GM21367 (cell line): ENCODE data around the gene GREM2.

Experiments
- ATAC-seq: cut with Tn5 transposase; IDR thresholded peaks from one replicate; pipeline ENCODE4 v1.9.1; 2021; ENCODE audit not compliant: unreplicated experiment

The GREM2 gene

DNA sequence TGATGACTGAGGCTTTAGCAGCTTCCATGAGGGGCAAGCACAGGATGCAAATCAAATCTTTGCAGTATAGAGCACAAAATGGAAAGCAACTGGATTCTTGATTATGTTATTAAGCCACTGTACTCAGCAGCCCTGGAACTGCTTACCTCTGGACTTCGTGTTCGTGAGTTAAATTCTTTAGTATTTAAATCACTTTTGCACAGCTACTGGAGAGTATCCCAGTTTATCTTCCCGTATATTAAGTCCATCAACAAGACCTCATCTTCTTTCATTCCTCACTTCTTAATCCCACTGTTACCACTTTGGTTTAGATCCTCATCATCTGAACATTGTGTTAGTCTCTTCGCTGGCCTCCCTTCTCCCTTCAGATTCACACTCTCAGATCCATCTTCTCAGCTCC lies 108.9 kb downstream of the GREM2 start:
- ATAC-seq = no peak

DNA sequence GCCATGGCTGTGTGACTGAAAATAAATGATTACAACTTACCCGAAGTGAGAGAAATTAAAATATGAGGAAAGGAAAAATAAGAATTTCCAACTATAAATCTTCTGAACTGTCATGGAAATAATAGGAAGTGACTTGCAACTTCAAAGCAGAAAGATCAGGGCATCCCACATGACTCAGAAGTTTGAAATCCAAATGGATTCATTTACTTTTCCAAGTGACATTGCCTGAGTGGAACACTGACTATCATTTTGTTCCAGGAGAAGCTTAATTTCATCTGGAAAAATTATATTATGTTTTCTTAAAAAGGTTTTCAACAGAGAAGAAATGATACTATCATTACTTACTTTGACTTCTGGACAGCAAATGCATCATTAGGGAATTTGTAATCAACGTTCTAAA lies 110.8 kb downstream of the GREM2 start:
- no peak for ATAC-seq

DNA sequence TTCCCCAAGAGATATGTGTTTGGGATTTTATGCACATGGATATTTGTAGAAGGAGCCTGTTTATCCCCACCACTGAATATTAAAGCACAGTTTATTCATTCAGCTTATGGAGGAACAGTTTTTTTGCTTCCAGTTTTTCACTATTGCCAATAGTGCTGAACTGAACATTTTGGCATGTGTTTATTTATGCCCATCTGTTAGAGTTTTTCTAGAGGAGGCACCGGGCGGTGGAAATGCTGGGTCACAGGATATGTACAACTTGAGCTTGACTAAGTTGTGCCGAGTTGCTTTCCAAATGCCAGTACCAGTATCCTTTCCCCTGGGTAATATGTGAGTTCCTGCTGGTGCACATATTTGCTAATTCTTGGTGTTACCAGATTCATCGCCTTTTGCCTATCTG lies 111.3 kb downstream of the GREM2 start:
- no peak for ATAC-seq

DNA sequence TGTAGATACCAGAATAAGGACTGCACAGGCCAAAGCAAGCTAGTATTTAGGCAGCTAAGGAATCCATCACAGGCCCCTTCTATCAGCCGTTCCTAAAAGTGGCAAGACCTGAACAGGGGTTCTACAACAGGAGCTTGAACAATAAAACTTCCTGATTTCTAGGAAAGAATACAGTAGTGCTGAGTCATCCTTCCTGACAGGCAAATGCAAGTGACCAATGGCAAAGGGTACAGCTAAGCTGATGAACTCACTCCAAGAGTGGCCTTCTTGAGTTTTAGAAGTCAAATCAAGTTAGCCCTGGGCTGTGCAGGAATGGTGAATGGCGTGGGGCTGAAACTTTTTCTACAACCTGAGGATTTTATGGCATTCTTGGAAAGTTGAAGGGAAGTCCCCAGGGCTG lies 112.9 kb downstream of the GREM2 start:
- ATAC-seq = no peak

DNA sequence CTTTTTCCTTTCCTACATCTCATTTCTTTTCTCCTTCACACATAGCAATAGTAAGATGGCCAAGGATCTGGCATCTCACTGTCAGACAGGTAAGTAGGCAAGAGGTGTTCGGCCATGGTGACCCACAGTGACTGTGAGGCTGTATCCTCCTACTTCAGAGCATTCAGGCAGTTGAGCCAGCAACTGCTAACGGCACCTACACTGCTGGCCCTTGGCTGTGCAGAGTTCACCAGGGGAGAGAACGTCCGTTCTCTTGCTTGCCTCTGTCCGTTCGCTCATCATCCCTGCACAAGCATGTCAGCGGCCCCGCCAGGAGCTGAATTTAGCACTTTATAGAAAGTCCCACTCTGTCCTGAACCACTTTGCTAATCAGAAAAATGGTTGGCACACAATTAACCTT lies 113.6 kb downstream of the GREM2 start:
- ATAC-seq = no peak

DNA sequence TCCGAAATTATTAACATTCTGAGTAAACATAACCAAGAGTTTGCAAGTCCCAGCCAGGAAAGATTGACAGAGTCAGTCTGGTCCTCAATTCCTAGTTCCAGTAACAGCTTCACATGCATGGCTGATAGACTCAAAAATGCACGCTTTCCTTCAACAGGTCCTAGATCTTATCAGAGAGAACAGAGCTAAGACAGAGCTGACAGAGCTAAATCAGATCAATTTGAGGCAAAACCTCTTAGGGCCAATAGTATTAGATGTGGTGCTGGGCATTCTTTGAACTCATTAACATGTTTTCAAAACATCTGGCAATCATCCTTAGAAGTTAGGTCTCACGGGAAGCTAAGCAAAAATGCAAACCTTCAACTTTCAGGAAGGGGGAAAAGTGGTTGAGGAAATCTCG lies 114.0 kb downstream of the GREM2 start:
- ATAC-seq = no peak

DNA sequence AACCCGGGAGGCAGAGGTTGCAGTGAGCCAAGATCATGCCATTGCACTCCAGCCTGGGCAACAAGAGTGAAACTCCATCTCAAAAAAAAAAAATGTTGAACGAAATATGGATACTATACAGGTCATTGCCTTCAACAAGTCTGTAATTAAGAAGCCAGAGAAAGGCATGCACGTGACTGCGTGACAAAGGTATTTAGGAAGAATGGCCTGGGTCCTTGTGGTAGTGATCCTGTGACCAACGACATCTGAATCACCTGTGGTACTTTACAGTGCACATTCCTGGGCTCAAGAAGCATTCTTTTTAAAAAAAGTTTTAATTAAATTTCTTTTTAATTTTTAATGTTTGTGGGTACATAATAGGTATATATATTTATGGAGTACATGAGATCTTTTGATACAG lies 115.0 kb downstream of the GREM2 start:
- ATAC-seq = no peak

DNA sequence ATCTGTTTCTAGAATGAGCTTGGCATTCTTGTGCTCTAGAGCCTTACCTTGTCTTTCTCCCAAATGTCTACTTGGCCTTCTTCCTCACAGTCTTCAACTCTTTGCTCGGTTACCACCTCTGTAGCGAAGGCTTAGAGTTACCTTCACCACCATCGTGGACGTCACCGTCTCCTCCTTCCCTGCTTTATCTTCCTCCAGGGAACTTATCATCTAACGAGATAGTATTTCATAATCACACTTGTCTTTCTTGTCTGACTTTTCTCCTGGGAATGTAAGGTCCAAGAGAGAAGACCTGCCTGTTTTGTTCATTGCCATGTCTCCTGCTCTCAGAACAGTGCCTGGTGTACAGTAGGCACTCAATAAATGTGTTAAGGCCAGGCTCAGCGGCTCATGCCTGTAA lies 115.6 kb downstream of the GREM2 start:
- no peak for ATAC-seq

DNA sequence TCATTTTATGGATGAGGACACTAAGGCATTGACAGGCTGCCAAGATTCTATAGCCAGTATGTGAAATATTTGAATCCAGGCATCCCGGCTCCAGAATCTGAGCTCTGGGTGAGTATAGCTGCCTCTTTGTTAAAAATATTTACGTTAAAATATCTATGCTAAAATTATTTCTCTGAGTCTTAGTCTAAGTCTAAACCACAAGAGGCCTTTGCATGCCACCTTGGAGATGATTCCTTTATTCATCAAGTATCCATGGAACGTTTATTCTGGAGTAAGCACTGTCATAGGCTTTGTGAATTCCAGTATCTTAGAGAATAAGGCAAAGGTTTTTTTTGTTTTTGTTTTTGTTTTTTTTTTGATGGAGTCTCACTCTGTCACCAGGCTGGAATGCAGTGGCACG lies 116.4 kb downstream of the GREM2 start:
- ATAC-seq = no peak

DNA sequence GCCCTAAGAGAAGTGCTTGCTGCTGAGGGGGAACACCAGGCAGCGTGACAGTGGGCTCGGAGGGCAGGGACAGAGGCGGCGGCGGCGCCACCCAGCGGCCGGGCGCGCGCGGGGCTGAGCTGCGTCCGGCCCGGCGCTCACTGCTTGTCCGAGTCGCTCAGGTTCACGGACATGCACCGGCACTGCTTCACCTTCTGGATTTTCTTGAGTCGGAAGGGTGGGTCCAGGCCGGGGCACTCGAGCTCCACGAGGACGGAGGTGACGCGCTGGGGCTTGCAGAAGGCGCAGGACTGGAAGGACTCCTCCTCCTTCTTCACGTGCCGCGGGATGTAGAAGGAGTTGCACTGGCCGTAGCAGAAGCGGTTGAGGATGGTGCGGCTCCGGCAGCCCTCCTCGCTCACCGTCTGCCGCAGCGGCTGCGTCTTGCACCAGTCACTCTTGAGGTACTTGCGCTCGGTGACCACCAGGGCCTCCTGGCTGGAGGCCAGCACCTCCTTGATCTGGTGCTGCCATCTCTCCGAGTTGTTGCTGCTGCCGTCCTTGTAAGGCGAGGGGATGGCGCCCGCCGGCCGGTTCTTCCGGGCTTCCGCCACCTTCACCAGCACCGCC lies 119.0 kb downstream of the GREM2 start:
- ATAC-seq = no peak

DNA sequence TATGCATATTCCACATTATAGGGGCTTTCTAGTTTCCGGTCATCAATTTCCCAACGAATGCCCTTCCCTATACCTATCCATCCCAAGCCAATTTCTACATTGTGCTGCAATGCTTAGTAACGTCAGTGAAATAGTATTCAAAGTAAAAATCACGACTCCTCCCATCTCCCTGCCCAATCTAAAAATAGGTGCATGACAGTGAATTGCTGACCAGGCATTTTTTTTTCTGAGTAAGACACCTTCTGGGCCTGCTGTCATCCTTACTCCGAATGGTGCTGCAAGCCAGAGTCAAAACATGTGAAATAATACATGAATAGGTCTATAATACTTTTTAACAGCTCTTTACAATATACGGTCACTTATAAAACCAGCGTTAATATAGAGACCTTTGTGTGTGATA lies 120.2 kb downstream of the GREM2 start:
- no peak for ATAC-seq

DNA sequence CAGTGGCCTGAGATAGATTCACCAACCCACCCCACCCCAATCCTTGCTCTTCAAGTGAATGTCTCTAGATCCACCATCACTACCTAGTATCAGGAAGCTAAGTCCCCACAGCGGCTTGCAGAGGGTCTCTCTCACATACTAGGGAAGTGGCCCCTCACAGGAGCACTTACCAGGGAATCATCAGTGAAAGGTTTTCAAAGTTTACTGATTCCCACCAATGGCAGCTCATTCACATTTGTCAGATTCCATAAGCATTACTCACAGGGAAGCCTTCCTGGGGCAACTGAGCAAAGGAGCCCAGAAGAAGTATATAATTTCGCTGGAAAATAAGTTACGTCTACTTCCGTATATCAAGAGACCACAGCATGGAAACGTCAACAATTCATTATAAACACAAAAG lies 120.8 kb downstream of the GREM2 start:
- ATAC-seq = no peak

DNA sequence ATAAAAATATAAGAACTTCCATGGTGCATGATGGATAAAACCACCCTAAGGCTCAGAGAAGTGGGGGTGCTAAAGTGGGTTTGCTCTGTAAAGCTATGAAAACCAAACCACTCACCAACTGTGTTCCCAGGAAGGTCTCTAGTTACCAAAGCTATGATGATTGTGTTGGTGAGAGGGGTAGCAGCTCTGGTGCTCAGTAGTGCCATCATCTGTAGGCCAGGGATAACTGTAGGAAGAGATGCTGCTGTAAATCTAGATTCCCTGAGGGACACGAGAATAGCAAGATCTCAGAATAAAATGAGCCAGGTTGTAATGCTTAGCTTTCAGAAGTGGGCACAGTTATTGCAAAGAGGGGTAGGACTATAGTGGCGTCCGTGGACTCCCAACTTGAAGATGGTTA lies 124.5 kb downstream of the GREM2 start:
- no peak for ATAC-seq

DNA sequence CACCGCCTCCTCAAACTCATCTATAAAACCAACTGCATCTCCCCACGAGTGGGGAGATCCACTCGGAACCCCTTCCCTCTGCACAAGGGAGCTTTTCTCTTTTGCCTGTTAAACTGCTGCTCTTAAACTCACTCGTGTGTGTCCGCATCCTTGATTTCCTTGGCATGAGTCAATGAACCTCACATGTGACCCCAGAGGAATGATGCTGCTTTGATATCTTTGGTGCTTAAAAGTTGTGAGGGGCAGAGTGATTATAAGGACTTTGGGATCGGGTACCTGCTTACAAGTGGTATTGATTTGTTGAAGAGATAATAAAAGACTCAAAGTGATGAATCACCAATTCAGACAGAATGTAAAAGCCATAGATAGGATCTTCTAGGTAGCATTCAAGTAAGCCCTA lies 125.3 kb downstream of the GREM2 start:
- ATAC-seq = no peak

DNA sequence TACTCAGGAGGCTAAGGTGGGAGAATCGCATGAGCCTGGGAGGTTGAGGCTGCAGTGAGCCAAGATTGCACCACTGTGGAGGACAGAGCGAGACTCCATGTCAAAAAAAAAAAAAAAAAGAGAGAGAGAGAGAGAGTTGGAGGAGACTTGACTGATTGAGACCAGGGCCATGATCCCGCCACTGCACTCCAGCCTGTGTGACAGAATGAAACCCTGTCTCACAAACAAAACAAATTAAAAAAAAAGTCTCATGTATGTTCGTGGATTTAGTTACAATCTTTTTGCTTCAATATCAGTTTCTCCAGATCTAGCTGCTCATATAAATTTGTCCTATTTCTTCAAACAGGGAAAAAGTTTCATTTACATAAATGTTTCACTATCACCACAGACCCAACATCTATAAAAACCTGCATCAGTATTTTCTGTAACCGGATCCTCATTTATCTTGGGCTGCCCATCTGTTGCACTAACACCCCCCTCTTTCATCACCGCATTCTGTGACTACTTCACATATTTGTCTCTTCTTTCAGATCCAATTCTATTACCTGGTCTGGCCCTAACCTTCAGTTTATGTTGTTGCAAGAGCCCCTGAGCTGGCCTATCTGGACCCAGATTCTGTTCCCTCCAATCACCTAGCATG lies 127.0 kb downstream of the GREM2 start:
- ATAC-seq = no peak

DNA sequence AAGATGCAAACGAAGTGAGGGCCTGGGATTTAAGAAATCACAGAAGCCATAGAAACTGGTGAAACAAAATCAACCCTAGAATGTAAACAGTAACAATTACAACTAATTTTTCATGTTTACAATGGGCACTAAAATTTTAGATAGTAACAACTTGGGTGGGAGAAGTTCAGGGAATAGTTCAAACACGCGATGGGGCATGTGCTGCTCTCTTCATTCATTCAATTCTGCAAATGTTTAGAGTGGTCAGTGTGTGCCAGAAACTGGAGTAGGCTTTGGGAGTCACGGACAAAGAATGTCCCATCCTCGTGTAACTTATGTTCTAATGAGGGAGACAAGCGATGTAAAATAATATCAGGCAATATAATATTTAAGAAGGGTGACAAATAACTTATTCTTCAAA lies 133.4 kb downstream of the GREM2 start:
- ATAC-seq = no peak

DNA sequence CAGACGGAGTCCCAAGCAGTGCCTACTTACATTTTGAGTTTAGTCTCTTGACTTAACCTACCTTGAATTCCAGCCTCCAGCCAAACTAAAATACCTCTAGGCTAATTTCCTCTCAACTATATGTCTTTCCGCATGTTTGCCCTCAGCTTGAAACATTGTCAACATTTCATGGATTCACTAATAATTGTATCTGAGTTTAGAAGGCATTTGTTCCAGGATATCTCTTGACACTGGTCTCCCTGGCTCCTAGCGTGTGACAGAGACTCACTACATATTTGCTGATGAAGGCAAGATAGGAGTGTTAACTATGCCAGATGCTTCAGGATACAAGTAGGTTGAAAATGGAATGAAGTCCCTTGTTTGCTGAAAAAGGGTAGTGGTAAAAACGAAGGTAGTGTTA lies 136.1 kb downstream of the GREM2 start:
- ATAC-seq = no peak

DNA sequence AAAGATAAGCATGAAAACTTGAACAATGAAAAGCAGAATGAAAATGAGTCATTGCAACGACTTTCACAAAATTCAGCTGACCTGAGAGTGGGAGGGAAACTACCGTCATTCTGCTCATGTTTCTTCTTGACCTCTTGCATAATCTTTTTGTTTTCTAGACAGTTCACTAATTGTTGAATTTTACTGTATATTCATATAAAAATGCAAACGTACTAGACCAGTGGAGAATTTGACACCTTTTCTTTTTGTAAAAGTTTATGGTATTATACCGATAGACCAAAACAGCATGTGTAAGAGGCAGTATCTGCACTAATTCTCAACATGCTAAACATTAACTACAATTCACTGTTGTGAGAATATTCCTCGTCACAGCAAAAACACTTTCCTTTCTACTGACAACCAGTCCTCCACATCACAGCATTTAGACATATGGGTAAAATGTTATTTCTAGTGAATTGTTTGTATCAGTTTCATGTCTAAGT lies 137.8 kb downstream of the GREM2 start:
- no peak for ATAC-seq

DNA sequence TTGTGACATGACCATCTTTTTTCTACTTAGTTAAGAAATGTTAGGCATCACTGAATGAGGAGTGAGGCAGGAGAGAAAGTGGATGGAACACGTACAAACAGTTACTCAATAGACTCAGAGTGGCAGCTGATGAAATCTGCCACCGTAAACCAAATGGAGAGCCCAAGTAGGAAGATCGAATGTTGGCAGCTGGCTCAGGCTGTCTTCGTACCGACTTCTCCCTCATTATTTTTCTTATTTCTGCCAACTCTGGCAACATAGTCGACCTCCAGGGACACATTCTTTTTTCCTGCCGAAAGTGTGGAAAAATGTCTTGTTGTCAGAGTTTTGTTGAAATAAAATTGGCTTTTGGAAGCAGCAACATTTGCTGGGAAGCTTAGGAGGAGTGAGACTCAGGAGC lies 143.3 kb downstream of the GREM2 start:
- no peak for ATAC-seq

DNA sequence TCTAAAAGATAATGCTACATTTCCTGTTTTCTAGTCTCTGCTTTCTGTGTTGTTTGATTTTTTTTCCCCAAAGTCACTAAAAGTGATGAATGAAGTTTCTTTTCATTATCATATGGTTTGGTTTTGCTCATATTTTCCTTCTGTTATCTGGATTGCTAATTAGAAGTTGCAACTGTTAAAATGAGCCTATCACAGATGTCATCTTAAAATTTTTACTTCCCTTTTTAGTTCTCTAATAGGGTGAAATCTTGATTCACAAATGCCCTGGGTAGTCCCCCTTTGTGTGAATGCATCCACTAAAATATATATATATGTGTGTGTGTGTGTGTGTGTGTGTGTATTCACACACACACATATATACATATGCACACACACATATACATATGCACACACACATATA lies 144.1 kb downstream of the GREM2 start:
- no peak for ATAC-seq

DNA sequence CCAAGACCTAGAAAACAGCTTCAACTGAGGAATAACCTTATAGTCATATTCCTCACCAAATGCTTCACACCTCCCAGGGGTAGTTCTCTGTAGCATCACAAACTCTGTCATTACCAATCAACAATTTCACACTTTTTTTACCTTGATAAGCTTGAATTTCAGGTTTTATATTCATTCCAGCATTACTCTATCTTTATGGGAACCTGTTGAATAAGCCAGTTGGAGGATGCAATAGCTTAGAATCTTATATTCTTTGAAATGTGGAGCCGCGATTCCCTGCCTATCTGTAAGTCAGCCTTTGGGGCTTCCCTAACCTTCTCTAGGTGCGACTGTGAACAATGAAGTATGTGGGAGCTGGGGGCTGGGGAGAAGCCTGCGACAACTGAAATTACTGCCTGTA lies 145.4 kb downstream of the GREM2 start:
- no peak for ATAC-seq

DNA sequence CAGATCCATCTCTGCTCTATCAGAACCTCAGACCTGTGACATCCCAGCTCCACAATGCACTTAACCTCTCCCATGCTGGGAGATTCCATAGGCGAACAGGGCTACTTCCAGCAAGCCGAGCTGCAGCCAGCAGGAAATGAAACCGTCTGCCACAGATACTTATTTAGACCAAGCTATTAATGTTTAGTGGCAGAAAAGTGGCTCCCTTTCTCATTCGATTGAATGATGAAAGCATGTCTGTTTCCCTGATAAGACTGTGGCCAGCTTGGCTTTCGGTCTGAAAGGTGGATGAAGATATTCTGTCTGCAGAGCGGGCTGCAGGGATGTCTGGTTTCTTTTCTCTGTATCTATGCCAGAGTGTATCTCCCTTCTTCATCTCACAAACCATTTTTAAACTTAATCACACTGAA lies 146.4 kb downstream of the GREM2 start:
- no peak for ATAC-seq

DNA sequence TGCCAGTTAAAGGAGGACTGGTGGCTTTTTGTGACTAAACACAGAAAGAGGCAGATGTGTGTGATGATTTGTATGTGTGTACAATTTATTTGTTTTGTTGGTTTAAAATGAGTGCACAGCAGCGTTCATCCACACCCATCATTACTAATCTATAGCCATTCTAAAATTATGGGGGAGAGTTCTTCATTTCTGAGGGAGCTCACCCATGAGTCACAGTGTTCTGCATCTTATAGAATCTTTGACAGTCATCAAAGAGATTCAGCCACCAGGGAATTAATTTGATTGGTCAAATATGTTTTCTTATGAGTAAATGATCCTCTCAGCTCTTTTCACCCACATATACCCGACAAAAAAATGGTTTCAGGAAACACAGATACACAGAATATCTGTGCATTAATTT lies 147.9 kb downstream of the GREM2 start:
- no peak for ATAC-seq
